ENCODE data around the gene TUT4. TPM values are rescaled to one million over a fixed set of nuclear protein-coding genes. Genes with fewer than 3 reads are reported as not detected.

The TUT4 gene
- total and polyA plus RNA-seq, 2 of the 4 experiments (the other 2 are of a cell fraction) = 10.9 to 40.0 TPM

- Histone ChIP-seq H3K27ac (ENCODE audit: insufficient read depth, low read length) (no peak overlapping the region), H4K91ac (ENCODE audit: insufficient read depth, low read depth, low read length) (no peak overlapping the region), H2AK5ac (ENCODE audit: low read depth, low read length) (no peak overlapping the region), H3K56ac (ENCODE audit: extremely low read depth, insufficient read depth, low read length) (no peak overlapping the region), H3K4me1 (ENCODE audit: control insufficient read depth, insufficient read depth, low read length) (no peaks in the 10 kb centered on the region), H2BK120ac (ENCODE audit: low read depth, low read length) (no peak overlapping the region), H3K4ac (ENCODE audit: low read depth, low read length) (no peak overlapping the region), H4K20me1 (ENCODE audit: insufficient read depth, low read length) (no peaks in the 10 kb centered on the region), H3K4me2 (ENCODE audit: low read depth, low read length) (no peak overlapping the region), H3K79me1 (ENCODE audit: low read depth in 1 of 2, low read length in 2 of 2) (peaks cover 0 to 3% of the 10 kb centered on the region in 2 experiments; a peak in 3 of 4 replicates), H2AK9ac (replicated peaks; ENCODE audit: low read depth, low read length, poor library complexity) (no peak overlapping the region), H3K9me1 (ENCODE audit: insufficient read depth, low read length) (peaks cover 10% of the 10 kb centered on the region), H4K8ac (ENCODE audit: low read depth in 2 of 2, low read length in 2 of 2) (no peak overlapping the region), H3K9ac (ENCODE audit: low read depth, low read length) (no peak overlapping the region), H4K5ac (ENCODE audit: low read depth, low read length) (no peak overlapping the region), H2BK15ac (ENCODE audit: low read depth, low read length) (no peak overlapping the region), H3K27me3 (ENCODE audit: control insufficient read depth, insufficient read depth, low read length) (no peaks in the 10 kb centered on the region), H3K9me3 (ENCODE audit: control insufficient read depth, insufficient read depth, low read length) (no peaks in the 10 kb centered on the region), H3K4me3 (ENCODE audit: insufficient read depth, low read depth, low read length) (no peak overlapping the region), H3K36me3 (ENCODE audit: control insufficient read depth, insufficient read depth, low read length) (peaks cover 26% of the 10 kb centered on the region), H2BK5ac (ENCODE audit: low read depth, low read length, poor library complexity, severe bottlenecking) (no peak overlapping the region), H3K23ac (ENCODE audit: low read depth, low read length) (no peak overlapping the region), H2AFZ (replicated peaks; ENCODE audit: low read length, poor library complexity) (no peak overlapping the region), H3K18ac (ENCODE audit: low read depth, low read length) (no peak overlapping the region), H3K14ac (replicated peaks; ENCODE audit: low read depth, low read length) (no peak overlapping the region), H2BK20ac (ENCODE audit: low read depth, low read length) (no peak overlapping the region)
- POLR2A ChIA-PET (ENCODE audit: unreplicated experiment) = no interaction called here
- dilution Hi-C loops (cut with HindIII; ENCODE audit: low sequenced_read_pairs, unreplicated experiment) = no loop called here
- in situ Hi-C loops (cut with MboI; ENCODE audit: low sequenced_read_pairs) = no loop called here
- TF ChIP-seq USF2 (IDR thresholded peaks at IDR 0.05; ENCODE audit: low read depth, low read length) (no peak), BHLHE40 (IDR thresholded peaks at IDR 0.05; ENCODE audit: low read depth, low read length) (no peak), RFX5 (IDR thresholded peaks at IDR 0.05; ENCODE audit: low read depth, low read length) (no peak), CHD1 (IDR thresholded peaks at IDR 0.05; ENCODE audit: low read depth, low read length) (no peak), ELK1 (IDR thresholded peaks at IDR 0.05; ENCODE audit: borderline replicate concordance, low read depth, low read length) (no peak), MXI1 (IDR thresholded peaks at IDR 0.05; ENCODE audit: borderline replicate concordance, low read depth, low read length) (no peak), FOS (IDR thresholded peaks at IDR 0.05; ENCODE audit: low read depth, low read length) (no peak), RAD21 (IDR thresholded peaks at IDR 0.05; ENCODE audit: low read length) (no peak), CTCF (conservative IDR thresholded peaks at IDR 0.05; ENCODE audit: low read depth, low read length) (no peak), MAFK (IDR thresholded peaks at IDR 0.05; ENCODE audit: low read depth, low read length) (no peak), SMC3 (IDR thresholded peaks at IDR 0.05; ENCODE audit: low read depth, low read length) (no peak), POLR2A (IDR thresholded peaks at IDR 0.05; ENCODE audit: low read depth, low read length) (no peak), RCOR1 (IDR thresholded peaks at IDR 0.05; ENCODE audit: insufficient replicate concordance, low read length) (no peak), CEBPB (IDR thresholded peaks at IDR 0.05; ENCODE audit: low read depth, low read length) (no peak), MAZ (IDR thresholded peaks at IDR 0.05; ENCODE audit: borderline replicate concordance, low read depth, low read length) (no peak), NFE2L2 (IDR thresholded peaks at IDR 0.05; ENCODE audit: low read depth, low read length) (no peak)
- DNase-seq = no peak
- intact Hi-C loops (cut with micrococcal nuclease) = no loop called here
- no TSS peak for BruUV-seq (replicated peaks)
- WGBS, 2 experiments (ENCODE audit: extremely low coverage in 2 of 2, insufficient read length in 1 of 2) = 100% methylated on average over 2 of the region's 8 CpGs; no CpG with 5 or more reads in 1 of the 2 experiments
- ATAC-seq (ENCODE audit: low read depth) = no peak
- CTCF ChIA-PET = no interaction called here
These were observed 120.1 kb downstream of the TUT4 start for GRCh38 chr1:52432807-52433206.
